ENCODE measurements around the gene RYR2. TPM values are rescaled to one million over a fixed set of nuclear protein-coding genes. Genes with fewer than 3 reads are reported as not detected.
A peak's percentile ranks its signal among the peaks of the same experiment; 100 is the strongest.

The RYR2 gene
- polyA plus RNA-seq, 1 experiment = not detected

DNA sequence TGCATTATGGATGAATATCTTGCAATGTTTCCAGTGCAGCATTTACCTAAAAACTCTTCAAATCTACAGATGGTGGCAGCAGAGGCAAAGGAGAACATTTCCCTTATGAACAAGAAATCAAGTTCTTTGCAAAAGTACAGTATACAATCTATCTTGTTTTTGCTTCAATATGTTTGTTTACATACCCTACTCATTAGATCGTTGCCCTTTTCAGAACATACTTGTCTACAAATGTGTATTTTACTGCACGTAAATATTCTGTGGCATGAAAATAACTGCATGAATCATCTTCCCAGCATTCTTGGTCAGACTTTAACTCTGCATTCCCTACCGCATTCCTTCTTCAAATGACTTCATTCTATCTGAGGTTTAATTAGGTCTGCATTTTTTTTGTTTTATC lies 636.0 kb downstream of the RYR2 start:
- TF ChIP-seq, protein P1, sequence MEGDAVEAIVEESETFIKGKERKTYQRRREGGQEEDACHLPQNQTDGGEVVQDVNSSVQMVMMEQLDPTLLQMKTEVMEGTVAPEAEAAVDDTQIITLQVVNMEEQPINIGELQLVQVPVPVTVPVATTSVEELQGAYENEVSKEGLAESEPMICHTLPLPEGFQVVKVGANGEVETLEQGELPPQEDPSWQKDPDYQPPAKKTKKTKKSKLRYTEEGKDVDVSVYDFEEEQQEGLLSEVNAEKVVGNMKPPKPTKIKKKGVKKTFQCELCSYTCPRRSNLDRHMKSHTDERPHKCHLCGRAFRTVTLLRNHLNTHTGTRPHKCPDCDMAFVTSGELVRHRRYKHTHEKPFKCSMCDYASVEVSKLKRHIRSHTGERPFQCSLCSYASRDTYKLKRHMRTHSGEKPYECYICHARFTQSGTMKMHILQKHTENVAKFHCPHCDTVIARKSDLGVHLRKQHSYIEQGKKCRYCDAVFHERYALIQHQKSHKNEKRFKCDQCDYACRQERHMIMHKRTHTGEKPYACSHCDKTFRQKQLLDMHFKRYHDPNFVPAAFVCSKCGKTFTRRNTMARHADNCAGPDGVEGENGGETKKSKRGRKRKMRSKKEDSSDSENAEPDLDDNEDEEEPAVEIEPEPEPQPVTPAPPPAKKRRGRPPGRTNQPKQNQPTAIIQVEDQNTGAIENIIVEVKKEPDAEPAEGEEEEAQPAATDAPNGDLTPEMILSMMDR (IDR thresholded peaks at IDR 0.05; ENCODE audit: insufficient read depth, low read depth, low read length) = no peak
- peak; percentile 19 for DNase-seq (ENCODE audit: low read depth)
- H3K36me3 ChIP-seq (ENCODE audit: control insufficient read depth, insufficient read depth, low read length) = no peaks in the 10 kb centered on the region
- POLR2A ChIA-PET = no interaction called here
- CTCF ChIA-PET = no interaction called here
- H3K27me3 ChIP-seq (ENCODE audit: control insufficient read depth, insufficient read depth, low read length) = no peaks in the 10 kb centered on the region
- no peak overlapping the region for H3K4me3 ChIP-seq (ENCODE audit: low read depth, low read length)

DNA sequence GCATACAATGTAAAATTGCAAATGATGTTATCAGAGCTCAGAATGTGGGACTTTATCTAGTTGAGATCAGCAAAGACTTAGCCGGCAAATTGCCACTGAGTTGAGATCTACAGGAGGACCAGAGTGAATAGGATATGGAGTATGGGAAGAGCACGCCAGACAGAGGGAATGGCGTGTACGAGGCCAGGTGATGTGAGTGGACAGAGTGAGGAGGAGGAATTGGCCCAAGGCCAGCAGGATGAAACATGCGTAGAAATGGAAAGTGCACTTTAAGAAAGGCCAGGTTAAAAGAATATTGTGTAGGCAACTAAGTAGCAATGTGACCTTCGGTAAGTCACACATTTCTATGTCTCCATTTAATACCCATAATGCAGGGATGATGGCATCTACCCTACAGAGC lies 637.7 kb downstream of the RYR2 start:
- CTCF ChIA-PET = no interaction called here
- TF ChIP-seq, protein P1 (IDR thresholded peaks at IDR 0.05; ENCODE audit: insufficient read depth, low read depth, low read length) = no peak
- Histone ChIP-seq H3K27me3 (ENCODE audit: control insufficient read depth, insufficient read depth, low read length) (no peaks in the 10 kb centered on the region), H3K36me3 (ENCODE audit: control insufficient read depth, insufficient read depth, low read length) (no peaks in the 10 kb centered on the region), H3K4me3 (ENCODE audit: low read depth, low read length) (no peak overlapping the region)
- no peak for DNase-seq (ENCODE audit: low read depth)
- POLR2A ChIA-PET = no interaction called here

DNA sequence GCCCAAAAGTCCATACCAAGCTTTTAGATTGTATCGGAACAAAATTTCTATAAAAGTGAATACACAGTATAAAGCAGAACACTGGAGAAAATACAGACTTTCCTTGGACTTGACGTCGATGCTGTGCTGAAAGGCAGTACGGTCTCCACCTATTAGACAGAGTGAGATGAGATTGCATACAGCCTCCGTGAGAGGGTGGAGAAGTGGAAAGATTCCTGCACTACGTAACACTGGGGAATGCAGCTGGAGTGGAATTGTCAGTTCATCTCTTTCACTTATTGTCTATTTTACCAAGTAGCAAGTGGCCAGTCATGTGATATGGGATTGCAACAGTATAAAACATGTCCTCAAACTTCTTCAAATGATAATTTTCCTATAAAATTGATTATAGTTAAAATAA lies 639.2 kb downstream of the RYR2 start:
- POLR2A ChIA-PET = interaction anchor here (0.6 kb wide), 1 partner anchor 1732 kb away, joined by 3 read pairs; no protein-coding TSS in a partner anchor
- H3K27me3 ChIP-seq (ENCODE audit: control insufficient read depth, insufficient read depth, low read length) = no peaks in the 10 kb centered on the region
- no peak overlapping the region for H3K4me3 ChIP-seq (ENCODE audit: low read depth, low read length)
- DNase-seq (ENCODE audit: low read depth) = no peak
- H3K36me3 ChIP-seq (ENCODE audit: control insufficient read depth, insufficient read depth, low read length) = no peaks in the 10 kb centered on the region
- TF ChIP-seq, protein P1 (IDR thresholded peaks at IDR 0.05; ENCODE audit: insufficient read depth, low read depth, low read length) = no peak
- CTCF ChIA-PET = no interaction called here

DNA sequence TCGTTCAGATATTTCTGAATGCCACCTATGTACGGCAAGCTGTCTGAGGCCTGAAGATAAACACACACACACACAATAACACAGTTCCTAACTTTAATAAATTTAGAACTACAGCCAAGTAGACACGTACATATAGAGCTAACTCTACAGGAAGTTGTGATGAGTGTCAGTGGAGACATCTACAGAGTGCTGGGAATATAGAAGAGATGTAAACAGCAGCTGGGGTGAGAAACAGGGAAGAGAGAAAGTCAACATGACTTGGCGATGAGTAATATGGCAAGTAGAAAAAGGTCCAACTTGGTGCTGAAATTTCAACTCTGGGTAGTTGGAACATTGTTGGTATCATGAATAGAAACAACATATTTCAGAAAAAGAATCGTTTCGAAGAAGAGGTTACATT lies 642.3 kb downstream of the RYR2 start:
- Histone ChIP-seq H3K36me3 (ENCODE audit: control insufficient read depth, insufficient read depth, low read length) (no peaks in the 10 kb centered on the region), H3K4me3 (ENCODE audit: low read depth, low read length) (no peak overlapping the region), H3K27me3 (ENCODE audit: control insufficient read depth, insufficient read depth, low read length) (no peaks in the 10 kb centered on the region)
- no peak for DNase-seq (ENCODE audit: low read depth)
- TF ChIP-seq, protein P1 (IDR thresholded peaks at IDR 0.05; ENCODE audit: insufficient read depth, low read depth, low read length) = no peak
- CTCF ChIA-PET = interaction anchor here (1.1 kb wide), 1 partner anchor 9 kb away, joined by 3 read pairs; no protein-coding TSS in a partner anchor
- POLR2A ChIA-PET = no interaction called here

DNA sequence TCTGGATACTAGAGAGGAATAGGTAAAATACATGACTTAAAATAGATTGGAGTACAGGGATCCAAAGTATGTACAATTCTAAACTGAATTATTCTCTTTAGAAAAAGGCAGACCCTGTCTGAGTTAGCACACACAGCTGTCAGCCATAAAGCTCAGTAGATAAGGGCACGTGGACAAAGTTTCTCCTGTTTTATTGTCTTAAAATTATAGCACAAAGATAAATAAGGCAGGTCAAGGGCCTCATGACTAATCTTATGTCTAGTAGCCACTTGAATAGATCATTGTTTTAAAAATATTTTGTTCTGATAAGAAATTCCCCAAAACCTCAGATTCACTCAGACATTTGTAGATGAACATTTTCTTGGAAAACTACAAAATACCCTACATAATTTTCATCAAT lies 643.6 kb downstream of the RYR2 start:
- Histone ChIP-seq H3K4me3 (ENCODE audit: low read depth, low read length) (no peak overlapping the region), H3K27me3 (ENCODE audit: control insufficient read depth, insufficient read depth, low read length) (no peaks in the 10 kb centered on the region), H3K36me3 (ENCODE audit: control insufficient read depth, insufficient read depth, low read length) (no peaks in the 10 kb centered on the region)
- ChIA-PET POLR2A (no interaction called here), CTCF (no interaction called here)
- TF ChIP-seq, protein P1 (IDR thresholded peaks at IDR 0.05; ENCODE audit: insufficient read depth, low read depth, low read length) = no peak
- no peak for DNase-seq (ENCODE audit: low read depth)

All from BJ (cell line).